Heart left ventricle (tissue), 16 donors: ENCODE measurements around the gene ACADSB. TPM values are rescaled to one million over a fixed set of nuclear protein-coding genes. Genes with fewer than 3 reads are reported as not detected.

ENCODE experiments used
- ATAC-seq, 4 donors: fragments of 200-7000 bp; cut with Tn5 transposase; one replicate each; pipeline ENCODE4 v1.9.1; 2020 to 2022; ENCODE audit warnings: moderate library complexity in 4 of 4, mild to moderate bottlenecking in 3 of 4, moderate number of reproducible peaks in 1 of 4
- DNase-seq, 5 donors: peaks; one replicate each; pipeline ENCODE4 v3.0.0-alpha.2; 2020
- H3K27ac ChIP-seq, 12 donors: fragments of 200-600 bp; sonication (generic) in 4 of 12; one replicate each; pipeline versions ENCODE4 v1.5.0 to v1.8.0; 2016 to 2022; ENCODE audit warnings: mild to moderate bottlenecking in 2 of 12
- H3K27me3 ChIP-seq, 9 donors: fragments of 200-600 bp; sonication (generic) in 2 of 9; one replicate each; pipeline versions ENCODE4 v1.5.1 to v1.8.0; 2016 to 2022; ENCODE audit warnings: mild to moderate bottlenecking in 3 of 9
- H3K36me3 ChIP-seq, 9 donors: fragments of 200-600 bp; sonication (generic) in 2 of 9; one replicate each; pipeline versions ENCODE4 v1.5.0 to v1.8.0; 2018 to 2022; ENCODE audit warnings: mild to moderate bottlenecking in 2 of 9
- H3K4me1 ChIP-seq, 12 donors: fragments of 200-600 bp; sonication (generic) in 4 of 12; one replicate each; pipeline versions ENCODE4 v1.5.0 to v1.8.0; 2016 to 2022; ENCODE audit warnings: mild to moderate bottlenecking in 3 of 12
- H3K4me3 ChIP-seq, 12 donors: fragments of 200-600 bp; sonication (generic) in 4 of 12; one replicate each; pipeline versions ENCODE4 v1.5.0 to v1.8.0; 2017 to 2022; ENCODE audit warnings: mild to moderate bottlenecking in 9 of 12, moderate library complexity in 4 of 12
- H3K9me3 ChIP-seq, 12 donors: fragments of 200-600 bp; sonication (generic) in 4 of 12; one replicate each; pipeline versions ENCODE4 v1.5.0 to v1.8.0; 2016 to 2022; ENCODE audit warnings: mild to moderate bottlenecking in 1 of 12
- CTCF ChIP-seq, 12 donors: fragments of 200-600 bp; sonication (generic) in 4 of 12; IDR thresholded peaks; one replicate each; pipeline versions ENCODE4 v1.5.0 to v1.8.0; 2018 to 2022; ENCODE audit warnings: antibody characterized with exemption in 12 of 12, mild to moderate bottlenecking in 5 of 12
- POLR2A ChIP-seq, 2 donors: fragments of 450-650 bp; IDR thresholded peaks; one replicate each; pipeline ENCODE4 v1.6.1; 2017; ENCODE audit warnings: antibody characterized with exemption in 2 of 2, mild to moderate bottlenecking in 2 of 2, moderate library complexity in 2 of 2
- WGBS, 4 donors: extraction: QIAGEN DNeasy Blood & Tissue Kit in 2 of 4; methylation state at CpG; one replicate each; pipeline versions ENCODE4 v1.1.5 to v1.1.7; 2013 to 2018; 5-methylcytosine and 5-hydroxymethylcytosine counted together
- intact Hi-C, 10 donors: fragments of 100-400 bp; cut with DNase I; formaldehyde crosslinking; loops; one replicate each; pipeline versions ENCODE4 v1.11.1 to v1.14.2; 2022
- polyA plus RNA-seq, 2 donors: library from polyadenylated mRNA; stranded (reverse); fragments of 200-250 nt; gene quantifications; one replicate each; pipeline ENCODE4 v1.2.3, GENCODE V29; 2013
- total RNA-seq, 9 donors: library from RNA; depleted of rRNA in 2 of 9; stranded (reverse); fragments of >200 nt in 2 of 9; fragmentation: NEBNext Ultra II Directional in 3 of 9; extraction: Animal tissue kit (Norgen Biotek cat#: 25700) in 3 of 9; gene quantifications; one replicate each; pipeline versions ENCODE4 v1.1.0 to v1.2.4, GENCODE V29; 2016 to 2023
- donor health status: ischemic (EF 13 %, LVEDD 7.1; RV severe dilation, severe dysfunction).
- donor health status: healthy with polysubstance abuse.
- donor health status: DM: no; HTN: yes; CAD: no.
- donor health status: DM: no; HTN: no; CAD: no.
- donor health status: ischemic (EF 25% LVEDD 6.9; RV normal size, moderate dysfunction).
- donor health status: ischemic (EF 25% LVEDD 5.7; RV mildly dilated, moderate dysfunction).
- donor health status: healthy.
- donor health status: DM: yes; HTN: yes; CAD: no.
- donor health status: ischemic (EF 35%, LVEDD 5.7; RV mildly dilated, moderate dysfunction).
- donor health status: nonischemic (EF 11% LVEDD 7.7; RV severe dilation, severe dysfunction).
- donor health status: DM: yes; HTN: yes; CAD: no.
- donor health status: PGD.
- donor health status: ischemic (EF 29% LVEDD 5.4; RV normal size, mild dysfunction).
- donor health status: nonischemic (EF 23%, LVEDD 6.1; RV moderate dilation, normal function).

ACADSB gene
- total and polyA plus RNA-seq, 11 donors, result 9.6 to 102 (median 53.4) TPM

- 68 to 88% (median 82%) methylated on average over 7 of the region's 7 CpGs for WGBS, 4 donors
- Histone ChIP-seq H3K27ac (no peak overlapping the region), H3K4me1 (no peaks in the 10 kb centered on the region), H3K27me3 (peaks cover 0 to 25% (median 0%) of the 10 kb centered on the region in 9 donors), H3K4me3 (no peak overlapping the region), H3K36me3 (no peaks in the 10 kb centered on the region), H3K9me3 (no peaks in the 10 kb centered on the region)
- intact Hi-C loops, result no loop called here
- TF ChIP-seq CTCF (IDR thresholded peaks at IDR 0.05) (no peak), POLR2A (IDR thresholded peaks at IDR 0.05) (no peak)
- no peak for ATAC-seq
- no peak for DNase-seq
These were observed 91.4 kb downstream of the ACADSB start for GRCh38 chr10:123100030-123100762.

GRCh38 chr10:123101872-123102271 is 93.1 kb downstream of the ACADSB start:
- Histone ChIP-seq H3K9me3 (no peaks in the 10 kb centered on the region), H3K27ac (no peak overlapping the region), H3K36me3 (no peaks in the 10 kb centered on the region), H3K4me3 (no peak overlapping the region), H3K4me1 (no peaks in the 10 kb centered on the region), H3K27me3 (peaks cover 0 to 26% (median 0%) of the 10 kb centered on the region in 9 donors)
- TF ChIP-seq CTCF (IDR thresholded peaks at IDR 0.05) (no peak), POLR2A (IDR thresholded peaks at IDR 0.05) (no peak)
- 62 to 65% (median 63%) methylated on average over 9 of the region's 9 CpGs for WGBS, 4 donors
- no peak for ATAC-seq
- intact Hi-C loops, result no loop called here
- DNase-seq, result no peak

GRCh38 chr10:123102673-123103072 is 93.9 kb downstream of the ACADSB start:
- Histone ChIP-seq H3K27ac (no peak overlapping the region), H3K27me3 (peaks cover 0 to 29% (median 0%) of the 10 kb centered on the region in 9 donors), H3K36me3 (no peaks in the 10 kb centered on the region), H3K4me3 (no peak overlapping the region), H3K9me3 (no peaks in the 10 kb centered on the region), H3K4me1 (no peaks in the 10 kb centered on the region)
- ATAC-seq (peak in 1 of 4 donors; percentile 31), DNase-seq (no peak)
- intact Hi-C loops, result no loop called here
- no peak for TF ChIP-seq POLR2A (IDR thresholded peaks at IDR 0.05)
- no peak for TF ChIP-seq CTCF (IDR thresholded peaks at IDR 0.05)
- WGBS, 4 donors, result 32 to 75% (median 45%) methylated on average over 1 to 2 of the region's 2 CpGs; no CpG with 5 or more reads in 1 of the 4 donors

GRCh38 chr10:123103944-123104343 is 95.1 kb downstream of the ACADSB start:
- Histone ChIP-seq H3K27ac (no peak overlapping the region), H3K4me1 (no peaks in the 10 kb centered on the region), H3K9me3 (no peaks in the 10 kb centered on the region), H3K4me3 (no peak overlapping the region), H3K27me3 (peaks cover 0 to 30% (median 0%) of the 10 kb centered on the region in 9 donors), H3K36me3 (no peaks in the 10 kb centered on the region)
- DNase-seq (no peak), ATAC-seq (no peak)
- no peak for TF ChIP-seq CTCF (IDR thresholded peaks at IDR 0.05)
- no peak for TF ChIP-seq POLR2A (IDR thresholded peaks at IDR 0.05)
- WGBS, 4 donors, result 78 to 85% (median 80%) methylated on average over 9 of the region's 9 CpGs
- intact Hi-C loops, result no loop called here

Other genes starting within 250 kb of the ACADSB start
- gene CUZD1, start 163.1 kb upstream of the ACADSB start, total RNA-seq, result under 1 TPM in 7 of 9 donors, not detected in 2; 0.15 to 0.84 (median 0.19) TPM
- under 1 TPM; 0.11 to 0.17 TPM for gene CUZD1, start 163.1 kb upstream of the ACADSB start, polyA plus RNA-seq
- gene FAM24B, start 129.4 kb upstream of the ACADSB start, total RNA-seq, result 1 to 10 TPM in 3 of 9 donors, under 1 TPM in 2, not detected in 4; 0.74 to 2.9 (median 1.1) TPM
- gene FAM24B, start 129.4 kb upstream of the ACADSB start, polyA plus RNA-seq, result under 1 TPM; 0.49 to 0.53 TPM
- gene FAM24A, start 98.4 kb upstream of the ACADSB start, total RNA-seq, result not detected
- not detected for gene FAM24A, start 98.4 kb upstream of the ACADSB start, polyA plus RNA-seq
- 1 to 10 TPM; 3.4 to 8.3 (median 5.7) TPM for gene C10orf88, start 54.8 kb upstream of the ACADSB start, total RNA-seq
- 1 to 10 TPM; 3.1 to 5.7 TPM for gene C10orf88, start 54.8 kb upstream of the ACADSB start, polyA plus RNA-seq
- gene PSTK, start 28.6 kb upstream of the ACADSB start, total RNA-seq, result 1 to 10 TPM in 8 of 9 donors, under 1 TPM in 1; 0.97 to 3.9 (median 2.0) TPM
- gene PSTK, start 28.6 kb upstream of the ACADSB start, polyA plus RNA-seq, result 1 to 10 TPM; 1.9 to 3.3 TPM
- 10 to 100 TPM in 4 of 9 donors, 1 to 10 TPM in 5; 5.0 to 16.5 (median 8.6) TPM for gene IKZF5, start 211 bp upstream of the ACADSB start, total RNA-seq
- 1 to 10 TPM; 5.8 to 5.9 TPM for gene IKZF5, start 211 bp upstream of the ACADSB start, polyA plus RNA-seq
- under 1 TPM in 1 of 9 donors, not detected in 8; 0.27 TPM for gene HMX3, start 127.0 kb downstream of the ACADSB start, total RNA-seq
- gene HMX3, start 127.0 kb downstream of the ACADSB start, polyA plus RNA-seq, result not detected
- gene HMX2, start 139.1 kb downstream of the ACADSB start, total RNA-seq, result not detected
- gene HMX2, start 139.1 kb downstream of the ACADSB start, polyA plus RNA-seq, result not detected
- gene BUB3, start 145.4 kb downstream of the ACADSB start, total RNA-seq, result 10 to 100 TPM; 23.8 to 47.5 (median 38.7) TPM
- gene BUB3, start 145.4 kb downstream of the ACADSB start, polyA plus RNA-seq, result 10 to 100 TPM; 15.1 to 62.4 TPM